NCI-H128 (cell line): Measurements from ENCODE around the gene DYNC1I1.
"Not testable (repeated sequence)": the region's sequence is repeated elsewhere in the genome, so short reads cannot be mapped to it uniquely, and the experiment has no call there.

Experiments
- DNase-seq: peaks from one replicate; lab custom pipeline; 2025; ENCODE audit not compliant: unreplicated experiment; lab: John Stamatoyannopoulos, UW

DYNC1I1 gene

DNA sequence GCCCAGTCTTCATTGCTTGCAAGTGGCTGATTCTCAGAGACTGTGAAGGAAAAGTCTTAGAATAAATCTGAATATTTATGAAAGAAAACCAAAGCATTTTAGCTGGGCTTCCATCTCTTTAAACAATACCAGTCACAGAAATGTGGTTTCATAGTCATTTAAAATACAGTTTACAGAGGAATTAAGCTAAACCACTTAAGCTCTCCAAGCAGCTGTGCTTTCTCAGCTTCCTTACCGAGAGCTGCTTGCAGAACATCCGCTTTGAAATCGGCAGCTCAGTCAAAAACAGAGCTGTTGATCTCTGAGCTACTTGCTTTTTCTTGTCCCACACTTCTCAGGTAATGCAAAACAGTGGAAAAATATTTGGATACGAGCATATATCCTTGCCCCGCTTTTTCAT, 134.5 kb downstream of the DYNC1I1 start:
- DNase-seq = no peak

- no peak for DNase-seq
Measured at GRCh38 chr7:95907337-95907736, 135.0 kb downstream of the DYNC1I1 start.

DNA sequence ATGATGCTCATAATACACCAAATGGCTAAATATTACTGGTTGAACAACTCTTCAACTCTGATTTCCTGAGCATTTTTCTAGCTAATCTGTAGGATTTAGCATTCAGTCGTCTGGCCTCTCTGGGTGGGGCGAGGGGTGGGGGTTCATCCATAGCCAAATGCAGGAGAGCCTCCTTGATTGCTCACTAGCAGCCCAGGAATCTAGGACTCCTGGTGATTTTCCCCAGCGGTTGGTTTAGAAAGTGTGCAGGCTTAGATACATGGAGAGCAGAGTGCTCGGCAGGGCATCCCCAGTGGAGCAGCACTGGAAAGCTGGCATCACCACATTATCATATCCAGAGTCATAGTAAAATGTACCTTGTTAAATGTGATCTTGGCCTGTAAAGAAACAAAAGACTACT, 136.1 kb downstream of the DYNC1I1 start:
- DNase-seq = no peak

DNA sequence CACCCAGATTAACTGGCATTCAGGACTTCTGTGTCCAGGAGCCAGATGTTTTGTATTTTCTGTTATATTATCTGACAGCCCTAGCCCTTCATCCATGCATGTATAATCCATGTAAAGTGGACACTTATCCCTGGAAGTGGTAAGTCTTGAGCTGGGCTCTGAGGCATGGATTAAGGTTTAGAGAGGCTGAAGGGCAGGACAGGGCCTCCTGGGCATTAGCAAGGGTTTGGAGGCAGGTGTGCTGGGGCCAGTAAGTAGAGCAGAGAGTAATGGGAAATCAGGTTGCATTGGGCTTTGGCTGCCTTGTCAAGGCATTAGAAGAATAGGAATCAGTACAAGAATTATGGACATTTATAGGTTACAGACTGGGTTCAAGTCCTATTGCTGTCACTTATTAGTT, 138.0 kb downstream of the DYNC1I1 start:
- DNase-seq = no peak

GRCh38 chr7:95915731-95916130, 143.4 kb downstream of the DYNC1I1 start:
- DNase-seq = no peak

- DNase-seq = peak; percentile 52
Measured at GRCh38 chr7:95916573-95917297, 144.4 kb downstream of the DYNC1I1 start.

- DNase-seq = no peak
Measured at GRCh38 chr7:95917634-95918033, 145.3 kb downstream of the DYNC1I1 start.

DNA sequence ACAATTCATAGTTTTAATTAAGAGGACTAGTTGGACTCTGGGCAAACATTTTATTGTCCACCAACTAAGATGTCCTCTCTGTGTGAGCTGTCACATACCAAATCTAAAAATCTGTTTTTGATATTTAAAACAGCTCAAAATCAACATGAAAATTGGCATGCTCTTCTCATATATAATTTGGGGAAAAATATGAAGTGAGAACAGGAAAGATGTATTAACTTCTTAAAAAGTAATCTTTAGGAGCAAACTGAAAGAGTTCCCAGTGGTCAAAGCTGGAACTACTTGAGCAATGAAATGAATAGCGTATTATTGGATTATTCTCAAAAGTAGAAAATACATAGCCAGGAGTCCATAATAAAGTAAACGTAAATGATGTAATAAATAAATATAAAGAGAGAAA, 147.2 kb downstream of the DYNC1I1 start:
- DNase-seq = no peak

DNA sequence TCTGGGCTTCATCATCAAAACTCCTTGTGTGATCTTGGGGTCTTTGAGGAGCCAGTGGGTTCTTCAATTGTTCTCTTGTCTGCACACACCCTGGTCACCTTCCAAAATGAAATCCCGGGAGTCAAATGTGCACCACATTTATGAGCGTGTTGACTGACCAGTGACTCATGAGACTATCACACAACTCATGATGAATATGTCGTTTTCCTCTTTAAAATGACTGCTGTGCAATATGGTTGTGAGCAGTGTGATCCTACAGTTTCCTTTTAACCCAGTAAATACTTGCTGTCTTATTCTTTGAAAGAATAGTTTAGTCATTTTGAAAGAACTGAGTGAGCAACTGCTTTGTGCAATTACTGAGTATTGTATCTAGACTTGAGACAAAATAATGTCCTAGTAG, 149.2 kb downstream of the DYNC1I1 start:
- no peak for DNase-seq

- DNase-seq = no peak
Measured at GRCh38 chr7:95922191-95922590, 149.8 kb downstream of the DYNC1I1 start.

DNA sequence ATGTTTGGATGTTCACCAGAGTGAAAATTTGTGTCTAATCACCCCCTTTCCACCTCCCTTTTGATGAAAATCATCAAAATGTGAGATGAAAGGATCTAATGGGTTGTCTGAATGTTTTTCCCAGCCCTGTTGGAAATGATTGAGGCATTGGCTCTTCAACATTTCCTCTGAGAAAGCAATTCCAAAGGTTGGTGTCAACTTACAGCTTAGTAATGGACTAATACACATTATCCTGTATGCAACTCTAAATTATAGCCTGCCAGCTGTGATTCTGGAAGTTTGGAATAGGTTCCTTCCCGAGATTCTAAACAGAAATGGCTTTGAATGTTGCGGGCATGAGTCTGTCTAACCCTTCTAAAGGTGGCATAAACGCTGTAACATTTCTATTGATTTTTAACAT, 152.9 kb downstream of the DYNC1I1 start:
- no peak for DNase-seq

DNA sequence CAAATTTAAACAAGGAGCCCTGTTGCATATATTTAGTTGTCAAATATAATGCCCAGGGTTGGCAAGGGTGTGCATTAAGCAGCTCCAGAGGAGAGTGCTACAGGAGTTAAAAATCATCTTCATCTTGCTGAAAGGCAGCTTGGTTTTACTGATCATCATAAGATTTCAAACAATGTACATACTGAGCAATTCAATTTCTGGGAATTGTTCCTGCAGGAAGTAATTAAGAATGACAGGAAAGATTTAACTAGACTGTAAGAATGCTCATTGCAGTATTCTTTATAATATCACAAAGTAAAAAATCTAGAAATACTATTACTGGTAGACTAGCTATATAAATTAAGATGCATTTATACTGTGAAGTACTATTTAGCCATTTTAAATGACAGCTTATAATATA, 153.6 kb downstream of the DYNC1I1 start:
- no peak for DNase-seq

GRCh38 chr7:95927756-95928155, 155.4 kb downstream of the DYNC1I1 start:
- no peak for DNase-seq

DNA sequence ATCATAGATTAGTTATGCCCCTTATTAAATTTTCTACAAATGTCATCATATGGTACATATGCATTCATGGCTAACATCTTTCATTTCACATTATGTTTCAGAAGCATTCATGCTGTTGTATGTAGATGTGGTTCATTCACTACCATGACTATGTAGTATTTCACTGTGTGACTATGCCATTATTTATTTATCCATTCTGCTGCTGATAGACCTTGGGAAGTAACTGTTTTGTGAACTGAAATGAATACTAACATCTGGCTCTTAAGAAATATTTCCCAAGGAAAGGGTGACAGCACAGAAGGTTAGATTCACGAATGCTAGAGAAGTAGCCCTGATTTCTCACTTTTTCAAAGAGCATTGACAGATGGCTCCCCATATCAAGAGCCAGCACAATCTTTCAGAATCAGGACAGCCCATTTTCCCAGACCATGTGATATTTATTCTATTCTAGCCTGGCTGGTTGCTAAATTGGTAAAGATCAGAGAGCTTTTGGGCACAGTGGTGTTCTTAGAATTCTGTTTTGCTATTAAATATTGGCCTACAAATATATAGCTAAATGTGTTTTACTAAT, 157.4 kb downstream of the DYNC1I1 start:
- no peak for DNase-seq

GRCh38 chr7:95931460-95932232, 159.3 kb downstream of the DYNC1I1 start:
- DNase-seq = no peak

- no peak for DNase-seq
Measured at GRCh38 chr7:95933618-95934017, 161.3 kb downstream of the DYNC1I1 start.

DNA sequence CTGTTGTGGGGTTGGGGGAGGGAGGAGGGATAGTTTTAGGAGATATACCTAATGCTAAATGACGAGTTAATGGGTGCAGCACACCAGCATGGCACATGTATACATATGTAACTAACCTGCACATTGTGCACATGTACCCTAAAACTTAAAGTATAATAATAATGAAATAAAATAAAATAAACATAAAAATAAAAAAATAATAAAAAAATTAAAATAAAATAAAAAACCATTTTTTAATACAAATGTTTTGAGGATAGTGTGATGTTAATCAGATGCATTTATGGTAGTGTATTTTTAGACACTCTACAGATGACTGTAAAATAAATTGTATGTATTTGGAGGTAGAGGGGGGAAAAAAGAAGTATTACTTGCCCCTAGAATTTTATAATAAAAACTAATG, 172.5 kb downstream of the DYNC1I1 start:
- DNase-seq = not testable (repeated sequence)

DNA sequence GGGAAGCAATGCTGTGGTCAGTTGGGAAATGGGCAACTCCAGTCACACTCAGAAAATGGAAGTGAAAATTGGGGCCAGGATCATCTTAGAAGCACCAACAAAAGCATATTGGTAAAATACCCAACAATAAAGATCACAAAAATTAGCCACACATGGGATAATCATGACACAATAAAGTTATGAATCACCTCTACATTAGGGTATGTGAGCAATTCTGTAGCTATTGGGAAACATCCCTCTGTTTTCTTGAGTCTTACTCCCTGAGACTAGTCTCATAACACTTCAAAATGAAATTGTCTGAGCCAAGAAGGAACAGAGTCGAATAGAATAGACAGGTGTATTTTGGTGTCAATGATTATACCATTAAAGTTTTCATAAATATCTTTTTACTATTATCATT, 178.3 kb downstream of the DYNC1I1 start:
- DNase-seq = no peak

DNA sequence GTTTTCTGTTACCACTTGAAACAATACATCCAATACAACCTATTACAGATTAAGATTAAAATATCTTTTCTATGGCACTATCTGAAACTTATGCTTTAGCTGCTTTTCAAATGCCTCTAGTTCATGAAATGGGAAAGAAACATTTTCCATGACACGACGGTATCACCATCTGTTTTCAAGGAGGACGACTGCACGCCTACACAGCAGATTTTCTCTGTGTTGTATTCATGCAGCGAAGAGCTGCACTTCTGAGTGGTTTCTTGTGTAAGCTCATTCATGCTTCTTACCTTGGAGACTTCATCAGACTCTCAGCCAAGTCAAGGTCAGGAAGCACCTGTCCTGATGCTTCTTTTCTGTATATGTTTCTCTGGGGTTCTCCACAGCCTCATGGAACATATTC, 179.2 kb downstream of the DYNC1I1 start:
- no peak for DNase-seq

GRCh38 chr7:95951997-95952795, 179.8 kb downstream of the DYNC1I1 start:
- DNase-seq = no peak

GRCh38 chr7:95952851-95953250, 180.5 kb downstream of the DYNC1I1 start:
- DNase-seq = no peak
